C4-2B (cell line): ENCODE measurements around the gene PBX4.

Experiments used
- H3K27ac ChIP-seq: fragments of 450-650 bp; 2 replicates; pipeline ENCODE4 v1.5.1; 2017
- CTCF ChIP-seq: fragments of 450-650 bp; conservative IDR thresholded peaks from 2 replicates; pipeline ENCODE4 v1.5.1; 2017; ENCODE audit warnings: mild to moderate bottlenecking
- ZFX ChIP-seq: fragments of 450-650 bp; IDR thresholded peaks from 2 replicates; pipeline ENCODE4 v1.6.1; 2017

PBX4 gene

GRCh38 chr19:19540715-19541515, 77.6 kb downstream of the PBX4 start:
- TF ChIP-seq CTCF (no peak), ZFX (no peak)
- H3K27ac ChIP-seq, result no peak overlapping the region

GRCh38 chr19:19540064-19540714, 78.3 kb downstream of the PBX4 start:
- TF ChIP-seq ZFX (no peak), CTCF (no peak)
- H3K27ac ChIP-seq, result no peak overlapping the region

- no peak for TF ChIP-seq CTCF
- no peak for TF ChIP-seq ZFX
Measured at GRCh38 chr19:19539698-19540063, 78.8 kb downstream of the PBX4 start.

GRCh38 chr19:19538785-19539166, 79.7 kb downstream of the PBX4 start:
- no peak for TF ChIP-seq CTCF
- no peak for TF ChIP-seq ZFX
- H3K27ac ChIP-seq, result no peak overlapping the region

More at GRCh38 chr19:19539698-19540063, 78.8 kb downstream of the PBX4 start:
- no peak overlapping the region for H3K27ac ChIP-seq

- TF ChIP-seq CTCF, result no peak
- TF ChIP-seq ZFX, result no peak
- H3K27ac ChIP-seq, result no peak within 1 kb of the TSS
Measured at GRCh38 chr19:19538061-19538784, 80.3 kb downstream of the PBX4 start, which contains the start of gene CILP2. TSS of gene CILP2 (plus strand) at chr19:19538265. CDS start at chr19:19538350, 85 bp downstream.

GRCh38 chr19:19537075-19538048, 81.1 kb downstream of the PBX4 start:
- TF ChIP-seq CTCF (no peak), ZFX (no peak)
- H3K27ac ChIP-seq, result no peak overlapping the region
